ENCODE measurements around the gene HAUS7. TPM values are rescaled to one million over a fixed set of nuclear protein-coding genes. Genes with fewer than 3 reads are reported as not detected.
A peak's percentile ranks its signal among the peaks of the same experiment; 100 is the strongest.

Gene HAUS7
- total and polyA plus RNA-seq, 3 experiments from 2014 or later = 29.9 to 73.8 (median 70.2) TPM

GRCh38 chrX:153414856-153415510 is 55.4 kb downstream of the HAUS7 start:
- CTCF ChIA-PET = no interaction called here
- POLR2A ChIA-PET = no interaction called here
- Histone ChIP-seq H3K27me3 (ENCODE audit: insufficient read depth, low read length, poor library complexity, severe bottlenecking) (no peaks in the 10 kb centered on the region), H3K9me3 (ENCODE audit: low read length) (no peaks in the 10 kb centered on the region), H3K27ac (ENCODE audit: low read depth, low read length) (no peak overlapping the region), H3K36me3 (ENCODE audit: insufficient read depth, low read length) (no peaks in the 10 kb centered on the region), H3K4me1 (ENCODE audit: insufficient read depth, low read length) (no peaks in the 10 kb centered on the region), H3K4me3 (ENCODE audit: low read length) (no peak overlapping the region)
- peaks cover 3 to 14% of the 10 kb centered on the region in 2 donors for H3K27me3 Mint-ChIP-seq
- no peak overlapping the region for H3K27ac Mint-ChIP-seq
- no peaks in the 10 kb centered on the region for H3K9me3 Mint-ChIP-seq
- DNase-seq = no peak
- H3K4me3 Mint-ChIP-seq = peak overlapping the region in 1 of 7 donors; percentile 28
- H3K36me3 Mint-ChIP-seq = peaks cover 0 to 4% (median 0%) of the 10 kb centered on the region in 3 donors
- peaks cover 8 to 15% (median 9%) of the 10 kb centered on the region in 3 donors for H3K4me1 Mint-ChIP-seq

GRCh38 chrX:153413731-153414130 is 56.6 kb downstream of the HAUS7 start:
- H3K4me3 ChIP-seq (ENCODE audit: low read length) = no peak overlapping the region
- Mint-ChIP-seq H3K36me3 (peaks cover 0 to 2% (median 0%) of the 10 kb centered on the region in 3 donors), H3K4me3 (peak overlapping the region in 1 of 7 donors; percentile 31), H3K27ac (no peak overlapping the region), H3K9me3 (no peaks in the 10 kb centered on the region), H3K4me1 (peaks cover 8 to 15% (median 9%) of the 10 kb centered on the region in 3 donors), H3K27me3 (peaks cover 3 to 14% of the 10 kb centered on the region in 2 donors)
- H3K27ac ChIP-seq (ENCODE audit: low read depth, low read length) = no peak overlapping the region
- H3K9me3 ChIP-seq (ENCODE audit: low read length) = no peaks in the 10 kb centered on the region
- ChIA-PET CTCF (no interaction called here), POLR2A (no interaction called here)
- no peak for DNase-seq
- no peaks in the 10 kb centered on the region for H3K4me1 ChIP-seq (ENCODE audit: insufficient read depth, low read length)
- no peaks in the 10 kb centered on the region for H3K36me3 ChIP-seq (ENCODE audit: insufficient read depth, low read length)
- no peaks in the 10 kb centered on the region for H3K27me3 ChIP-seq (ENCODE audit: insufficient read depth, low read length, poor library complexity, severe bottlenecking)

GRCh38 chrX:153412746-153413720 is 57.3 kb downstream of the HAUS7 start:
- ChIA-PET POLR2A (no interaction called here), CTCF (no interaction called here)
- Histone ChIP-seq H3K27ac (ENCODE audit: low read depth, low read length) (no peak overlapping the region), H3K36me3 (ENCODE audit: insufficient read depth, low read length) (no peaks in the 10 kb centered on the region), H3K9me3 (ENCODE audit: low read length) (no peaks in the 10 kb centered on the region), H3K4me1 (ENCODE audit: insufficient read depth, low read length) (no peaks in the 10 kb centered on the region), H3K4me3 (ENCODE audit: low read length) (no peak overlapping the region), H3K27me3 (ENCODE audit: insufficient read depth, low read length, poor library complexity, severe bottlenecking) (no peaks in the 10 kb centered on the region)
- no peak overlapping the region for H3K27ac Mint-ChIP-seq
- H3K9me3 Mint-ChIP-seq = no peaks in the 10 kb centered on the region
- peaks cover 8 to 15% (median 9%) of the 10 kb centered on the region in 3 donors for H3K4me1 Mint-ChIP-seq
- H3K27me3 Mint-ChIP-seq = peaks cover 3 to 13% of the 10 kb centered on the region in 2 donors
- no peaks in the 10 kb centered on the region for H3K36me3 Mint-ChIP-seq
- H3K4me3 Mint-ChIP-seq = peak overlapping the region in 4 of 7 donors; percentile 65 to 84 (median 74)
- DNase-seq = no peak

DNA sequence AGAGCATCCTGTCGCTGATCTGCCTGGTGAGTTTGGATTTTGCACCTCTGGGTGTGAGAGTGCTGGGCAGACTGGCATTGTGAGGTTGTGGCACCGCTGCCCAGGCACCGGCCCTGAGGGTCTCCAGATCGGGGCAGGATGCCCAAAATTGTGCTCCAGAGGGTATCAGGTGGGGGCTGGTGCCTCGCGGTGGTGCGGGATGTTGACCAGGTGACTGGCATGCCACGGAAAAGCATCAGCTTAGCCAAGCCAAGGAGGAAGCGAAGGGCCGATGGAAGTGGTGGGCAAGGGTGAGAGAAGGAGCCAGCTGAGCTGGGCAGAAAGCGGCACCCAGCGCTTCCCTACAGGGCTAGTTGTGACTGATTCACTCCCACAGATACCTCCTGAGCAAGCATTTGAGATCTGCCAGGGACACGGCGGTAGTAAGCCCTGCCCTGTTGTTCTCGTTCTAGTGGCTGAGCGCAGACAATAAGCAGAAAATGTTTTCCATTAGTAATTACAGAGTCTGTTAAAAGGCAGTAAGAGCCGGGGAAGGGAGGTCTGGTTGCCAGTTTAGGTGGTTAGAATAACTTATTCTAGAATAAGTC is 58.3 kb downstream of the HAUS7 start:
- no peak for DNase-seq
- Mint-ChIP-seq H3K4me3 (peak overlapping the region; percentile 65 to 84 (median 76)), H3K9me3 (no peaks in the 10 kb centered on the region), H3K4me1 (peaks cover 8 to 15% (median 9%) of the 10 kb centered on the region in 3 donors), H3K36me3 (no peaks in the 10 kb centered on the region), H3K27me3 (peaks cover 3 to 15% of the 10 kb centered on the region in 2 donors), H3K27ac (peak overlapping the region in 3 of 8 donors; percentile 18 to 87 (median 48))
- Histone ChIP-seq H3K4me1 (ENCODE audit: insufficient read depth, low read length) (no peaks in the 10 kb centered on the region), H3K27ac (ENCODE audit: low read depth, low read length) (no peak overlapping the region), H3K4me3 (ENCODE audit: low read length) (peak overlapping the region; percentile 37), H3K27me3 (ENCODE audit: insufficient read depth, low read length, poor library complexity, severe bottlenecking) (no peaks in the 10 kb centered on the region), H3K36me3 (ENCODE audit: insufficient read depth, low read length) (no peaks in the 10 kb centered on the region), H3K9me3 (ENCODE audit: low read length) (no peaks in the 10 kb centered on the region)
- POLR2A ChIA-PET = interaction anchor here (0.6 kb wide), 1 partner anchor 301 kb away, joined by 3 read pairs; no protein-coding TSS in a partner anchor
- CTCF ChIA-PET = no interaction called here

DNA sequence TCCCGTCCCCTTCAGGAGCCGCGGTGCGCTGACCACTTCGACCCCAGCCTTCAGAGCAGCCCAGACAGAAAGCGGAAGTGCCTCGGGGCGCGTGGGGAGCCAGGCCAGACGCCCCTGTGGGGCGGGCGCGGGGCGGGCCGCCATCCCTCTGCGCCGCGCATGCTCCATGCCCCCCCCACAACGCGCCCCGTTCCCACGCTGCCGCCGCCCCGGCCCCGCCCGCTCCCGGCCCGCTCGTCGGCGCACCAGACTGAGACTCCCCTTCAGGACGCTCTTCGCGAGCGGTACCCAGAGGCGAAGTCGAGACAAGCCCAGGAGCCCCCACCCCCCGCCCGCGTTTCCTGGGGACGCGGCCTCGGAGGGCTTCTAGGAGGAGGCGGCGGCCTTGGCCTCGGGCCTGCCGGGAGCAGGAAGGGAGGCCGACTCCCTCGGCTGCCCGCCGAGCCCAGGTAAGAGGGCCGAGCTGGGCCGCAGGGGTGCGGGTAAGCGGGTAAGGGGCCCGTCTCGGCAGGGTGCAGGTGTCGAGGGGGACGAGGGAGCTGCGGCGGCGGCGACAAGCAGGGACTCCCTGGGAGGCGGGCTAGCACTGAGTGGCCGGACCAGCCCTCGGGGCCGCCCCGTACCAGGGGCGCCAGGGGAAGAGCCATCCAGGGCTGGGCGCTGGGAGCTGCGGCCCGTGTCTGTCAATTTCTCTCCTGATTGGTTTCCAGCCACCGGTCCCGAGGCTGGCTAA is 59.0 kb downstream of the HAUS7 start, which contains the start of gene ZFP92:
ZFP92 (plus strand) TSS at position 218 of the 733 bp plus-strand sequence. CDS start 6,851 bp downstream, outside the sequence.
- H3K4me1 ChIP-seq (ENCODE audit: insufficient read depth, low read length) = no peaks in the 10 kb centered on the region
- DNase-seq = peak; percentile 16 to 53 (median 27)
- H3K36me3 Mint-ChIP-seq = no peaks in the 10 kb centered on the region
- no peak within 1 kb of the TSS for H3K27ac ChIP-seq (ENCODE audit: low read depth, low read length)
- peak within 1 kb of the TSS; percentile 70 to 84 (median 76) for H3K4me3 Mint-ChIP-seq
- CTCF ChIA-PET = no interaction called here
- H3K36me3 ChIP-seq (ENCODE audit: insufficient read depth, low read length) = no peaks in the 10 kb centered on the region
- H3K27ac Mint-ChIP-seq = peak within 1 kb of the TSS in 4 of 8 donors; percentile 18 to 87 (median 42)
- H3K9me3 ChIP-seq (ENCODE audit: low read length) = no peaks in the 10 kb centered on the region
- peaks cover 8 to 15% (median 9%) of the 10 kb centered on the region in 3 donors for H3K4me1 Mint-ChIP-seq
- no peaks in the 10 kb centered on the region for H3K9me3 Mint-ChIP-seq
- POLR2A ChIA-PET = no interaction called here
- no peaks in the 10 kb centered on the region for H3K27me3 ChIP-seq (ENCODE audit: insufficient read depth, low read length, poor library complexity, severe bottlenecking)
- peak within 1 kb of the TSS; percentile 37 for H3K4me3 ChIP-seq (ENCODE audit: low read length)
- H3K27me3 Mint-ChIP-seq = peaks cover 3 to 15% of the 10 kb centered on the region in 2 donors

DNA sequence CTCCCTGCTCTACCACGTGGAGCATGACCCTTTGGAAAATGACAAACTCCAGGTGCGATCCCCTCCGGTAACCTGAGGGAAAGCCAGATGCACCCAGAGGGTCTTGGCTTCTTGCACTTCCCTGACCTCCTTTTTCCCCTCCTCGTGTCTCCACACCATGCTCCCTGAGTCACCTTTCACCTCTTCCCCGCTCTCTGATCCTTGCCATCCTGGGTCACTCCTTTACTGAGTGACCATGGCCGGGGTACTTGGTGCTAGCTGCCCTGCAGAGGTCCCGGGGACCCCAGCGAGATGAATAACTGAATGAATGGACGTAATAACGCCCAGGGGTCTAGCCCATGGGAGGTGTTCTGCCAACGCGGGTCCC is 59.5 kb downstream of the HAUS7 start:
- H3K4me1 ChIP-seq (ENCODE audit: insufficient read depth, low read length) = no peaks in the 10 kb centered on the region
- no peaks in the 10 kb centered on the region for H3K9me3 ChIP-seq (ENCODE audit: low read length)
- no peak for DNase-seq
- Mint-ChIP-seq H3K27ac (no peak overlapping the region), H3K36me3 (no peaks in the 10 kb centered on the region), H3K27me3 (peaks cover 3 to 12% of the 10 kb centered on the region in 2 donors), H3K4me3 (peak overlapping the region; percentile 66 to 80 (median 74)), H3K4me1 (peaks cover 8 to 15% (median 9%) of the 10 kb centered on the region in 3 donors), H3K9me3 (no peaks in the 10 kb centered on the region)
- no peaks in the 10 kb centered on the region for H3K27me3 ChIP-seq (ENCODE audit: insufficient read depth, low read length, poor library complexity, severe bottlenecking)
- POLR2A ChIA-PET = no interaction called here
- CTCF ChIA-PET = no interaction called here
- no peak overlapping the region for H3K4me3 ChIP-seq (ENCODE audit: low read length)
- H3K27ac ChIP-seq (ENCODE audit: low read depth, low read length) = no peak overlapping the region
- H3K36me3 ChIP-seq (ENCODE audit: insufficient read depth, low read length) = no peaks in the 10 kb centered on the region

DNA sequence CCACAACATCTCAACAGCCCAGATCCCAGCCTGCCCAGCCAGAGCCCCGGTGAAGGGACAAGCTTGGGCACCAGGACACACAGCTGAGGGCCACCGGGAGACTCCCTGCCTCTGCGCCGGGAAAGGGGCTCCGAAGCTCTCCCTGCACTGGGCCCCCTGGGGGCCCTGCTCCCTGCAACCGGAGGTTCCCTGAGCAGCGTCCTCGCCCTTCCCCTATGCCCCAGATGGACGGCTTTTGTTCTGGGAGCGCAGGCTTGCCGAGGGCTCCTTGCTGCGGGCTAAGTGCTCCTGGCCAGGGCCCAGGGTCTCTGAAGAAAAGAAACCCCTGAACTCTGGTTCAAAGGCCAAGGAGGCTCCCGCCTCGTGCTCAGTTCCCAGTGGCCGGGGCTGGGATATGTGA is 60.0 kb downstream of the HAUS7 start:
- Histone ChIP-seq H3K4me1 (ENCODE audit: insufficient read depth, low read length) (no peaks in the 10 kb centered on the region), H3K27ac (ENCODE audit: low read depth, low read length) (no peak overlapping the region), H3K4me3 (ENCODE audit: low read length) (no peak overlapping the region), H3K9me3 (ENCODE audit: low read length) (no peaks in the 10 kb centered on the region), H3K27me3 (ENCODE audit: insufficient read depth, low read length, poor library complexity, severe bottlenecking) (no peaks in the 10 kb centered on the region), H3K36me3 (ENCODE audit: insufficient read depth, low read length) (no peaks in the 10 kb centered on the region)
- H3K36me3 Mint-ChIP-seq = no peaks in the 10 kb centered on the region
- no peak overlapping the region for H3K27ac Mint-ChIP-seq
- ChIA-PET POLR2A (no interaction called here), CTCF (no interaction called here)
- H3K4me3 Mint-ChIP-seq = peak overlapping the region in 2 of 7 donors; percentile 66 to 69
- no peak for DNase-seq
- H3K27me3 Mint-ChIP-seq = peaks cover 3 to 12% of the 10 kb centered on the region in 2 donors
- H3K4me1 Mint-ChIP-seq = peaks cover 8 to 15% (median 9%) of the 10 kb centered on the region in 3 donors
- no peaks in the 10 kb centered on the region for H3K9me3 Mint-ChIP-seq
